ENCODE data around the gene TMEM141. TPM values are rescaled to one million over a fixed set of nuclear protein-coding genes. Genes with fewer than 3 reads are reported as not detected.
A peak's percentile ranks its signal among the peaks of the same experiment; 100 is the strongest.

The TMEM141 gene
- total and polyA plus RNA-seq, 8 donors, result 29.2 to 104 (median 39.5) TPM

- Histone ChIP-seq H3K27ac (no peak overlapping the region), H3K4me3 (no peak overlapping the region), H3K27me3 (no peaks in the 10 kb centered on the region), H3K36me3 (no peaks in the 10 kb centered on the region), H3K9me3 (no peaks in the 10 kb centered on the region), H3K4me1 (peaks cover under 1 to 19% (median 6%) of the 10 kb centered on the region in 3 donors)
- FAIRE-seq (no peak), DNase-seq (peak in 4 of 6 donors; percentile 24 to 72 (median 54)), ATAC-seq (no peak)
- intact Hi-C loops (cut with DNase I), result no loop called here
- no peak for TF ChIP-seq CTCF (IDR thresholded peaks at IDR 0.05)
- WGBS, 2 donors, result 90 to 91% methylated on average over 20 of the region's 20 CpGs
Observed at GRCh38 chr9:136804509-136805206, 13.5 kb downstream of the TMEM141 start.

- no peak for FAIRE-seq
- intact Hi-C loops (cut with DNase I), result no loop called here
Observed at GRCh38 chr9:136805207-136805740, 14.1 kb downstream of the TMEM141 start.

GRCh38 chr9:136806067-136806466 is 14.9 kb downstream of the TMEM141 start:
- intact Hi-C loops (cut with DNase I), result no loop called here
- DNase-seq, result peak in 4 of 6 donors; percentile 19 to 62 (median 46)
- 93 to 98% methylated on average over 10 of the region's 10 CpGs for WGBS, 2 donors

More at GRCh38 chr9:136805207-136805740, 14.1 kb downstream of the TMEM141 start:
- Histone ChIP-seq H3K36me3 (no peaks in the 10 kb centered on the region), H3K9me3 (no peaks in the 10 kb centered on the region), H3K27ac (no peak overlapping the region), H3K4me3 (no peak overlapping the region), H3K27me3 (no peaks in the 10 kb centered on the region), H3K4me1 (peaks cover 3 to 23% (median 8%) of the 10 kb centered on the region in 3 donors)
- DNase-seq, result peak in 2 of 6 donors; percentile 44 to 46
- WGBS, 2 donors, result 89% methylated on average over 12 of the region's 12 CpGs
- TF ChIP-seq CTCF (IDR thresholded peaks at IDR 0.05), result no peak
- ATAC-seq, result no peak

GRCh38 chr9:136806631-136807201 is 15.6 kb downstream of the TMEM141 start:
- Histone ChIP-seq H3K9me3 (no peaks in the 10 kb centered on the region), H3K36me3 (no peaks in the 10 kb centered on the region), H3K27ac (peak overlapping the region in 3 of 4 donors; percentile 77 to 92 (median 88)), H3K27me3 (no peaks in the 10 kb centered on the region), H3K4me1 (peaks cover 3 to 24% (median 8%) of the 10 kb centered on the region in 3 donors), H3K4me3 (peak overlapping the region in 3 of 4 donors; percentile 90 to 94 (median 91))
- peak in 3 of 6 donors; percentile 47 to 70 (median 58) for DNase-seq
- no peak for TF ChIP-seq CTCF (IDR thresholded peaks at IDR 0.05)
- no peak for FAIRE-seq
- ATAC-seq, result peak in 1 of 4 donors; percentile 1
- 64 to 68% methylated on average over 25 of the region's 25 CpGs for WGBS, 2 donors
- intact Hi-C loops (cut with DNase I), result no loop called here

More at GRCh38 chr9:136806067-136806466, 14.9 kb downstream of the TMEM141 start:
- ATAC-seq (no peak), FAIRE-seq (no peak)
- Histone ChIP-seq H3K27me3 (no peaks in the 10 kb centered on the region), H3K4me1 (peaks cover 3 to 24% (median 8%) of the 10 kb centered on the region in 3 donors), H3K4me3 (no peak overlapping the region), H3K27ac (no peak overlapping the region), H3K9me3 (no peaks in the 10 kb centered on the region), H3K36me3 (no peaks in the 10 kb centered on the region)
- TF ChIP-seq CTCF (IDR thresholded peaks at IDR 0.05), result no peak

Measured in pancreas (tissue), 10 donors.